Transverse colon (tissue), 4 donors: ENCODE results near the gene DENND1B. TPM values are rescaled to one million over a fixed set of nuclear protein-coding genes. Genes with fewer than 3 reads are reported as not detected.

ENCODE experiments used
- DNase-seq: peaks from one replicate; pipeline ENCODE4 v3.0.0-alpha.2; 2019
- H3K27ac ChIP-seq, 4 donors: fragments of 200-600 bp; sonication (generic); 2 replicates each; pipeline ENCODE4 v1.5.1; 2016 to 2018; ENCODE audit warnings: inconsistent platforms in 4 of 4
- H3K27me3 ChIP-seq: fragments of 200-600 bp; sonication (generic); 2 replicates; pipeline ENCODE4 v1.5.1; 2017; ENCODE audit warnings: inconsistent platforms
- H3K36me3 ChIP-seq, 4 donors: fragments of 200-600 bp; sonication (generic); 2 replicates each; pipeline ENCODE4 v1.5.1; 2017 to 2019; ENCODE audit warnings: inconsistent platforms in 4 of 4
- H3K4me1 ChIP-seq, 4 donors: fragments of 200-600 bp; sonication (generic); 2 replicates each; pipeline ENCODE4 v1.5.1; 2017 to 2020; ENCODE audit warnings: inconsistent platforms in 4 of 4
- H3K4me3 ChIP-seq, 4 donors: fragments of 200-600 bp; sonication (generic); 1 replicate in 1 of 4; 2 replicates in 3 of 4; pipeline versions ENCODE4 v1.5.1 to v1.6.1; 2017 to 2019; ENCODE audit warnings: inconsistent platforms in 4 of 4
- H3K9me3 ChIP-seq, 2 donors: fragments of 200-600 bp; sonication (generic); 2 replicates each; pipeline ENCODE4 v1.5.1; 2017 to 2019; ENCODE audit warnings: inconsistent platforms in 2 of 2
- CTCF ChIP-seq, 5 experiments: fragments of 200-600 bp in 3 of 5; fragments of 450-650 bp in 2 of 5; sonication (generic) in 3 of 5; IDR thresholded peaks; 1 replicate in 2 of 5; 2 replicates in 3 of 5; pipeline ENCODE4 v1.5.1; 2016 to 2017; ENCODE audit warnings: antibody characterized with exemption in 5 of 5, inconsistent platforms in 3 of 5, mild to moderate bottlenecking in 2 of 5, moderate library complexity in 1 of 5
- EP300 ChIP-seq: sonication (generic); formaldehyde crosslinking; IDR thresholded peaks from one replicate; pipeline ENCODE4 v1.6.1; 2017; ENCODE audit warnings: antibody characterized with exemption, low read depth
- POLR2A ChIP-seq: fragments of 450-650 bp; IDR thresholded peaks from one replicate; pipeline ENCODE4 v1.6.1; 2016; ENCODE audit warnings: antibody characterized with exemption, mild to moderate bottlenecking, moderate library complexity
- POLR2AphosphoS5 ChIP-seq, 3 donors: sonication (generic); formaldehyde crosslinking; IDR thresholded peaks; one replicate each; pipeline ENCODE4 v1.6.1; 2016; ENCODE audit warnings: antibody characterized with exemption in 3 of 3
- WGBS, 2 donors: methylation state at CpG; one replicate each; pipeline ENCODE4 v1.1.5; 2018; ENCODE audit warnings: low coverage in 1 of 2; 5-methylcytosine and 5-hydroxymethylcytosine counted together
- in situ Hi-C, 4 donors: fragments of 200-750 bp; cut with MboI; loops; one replicate each; pipeline versions ENCODE4 v1.15.0 to v1.15.1; 2017; ENCODE audit warnings: low sequenced_read_pairs in 3 of 4, low pct_ligation_motif_present in 1 of 4, low pct_unique_long_range_greater_than_20kb in 1 of 4
- intact Hi-C: fragments of 100-400 bp; cut with DNase I; formaldehyde crosslinking; loops from one replicate; pipeline ENCODE4 v1.15.1; 2023; ENCODE audit warnings: low total_unique reads
- total RNA-seq, 4 donors: library from RNA; depleted of rRNA; stranded (reverse); fragments of >200 nt; gene quantifications; one replicate each; pipeline ENCODE4 v1.1.0, GENCODE V29; 2016

Gene DENND1B
- total RNA-seq, 4 donors from 2014 or later: 21.9 to 59.9 (median 42.3) TPM

GRCh38 chr1:197737916-197738315 lies 37.4 kb downstream of the DENND1B start:
- no peak for DNase-seq
- TF ChIP-seq CTCF (IDR thresholded peaks at IDR 0.05): no peak
- TF ChIP-seq POLR2A: no peak
- no peak for TF ChIP-seq POLR2AphosphoS5 (IDR thresholded peaks at IDR 0.05)
- no peak for TF ChIP-seq EP300

GRCh38 chr1:197736685-197737084 lies 38.6 kb downstream of the DENND1B start:
- in situ Hi-C loops: no loop called here
- WGBS, 2 donors: 43 to 64% methylated on average over 1 of the region's 1 CpG

More at GRCh38 chr1:197737916-197738315, 37.4 kb downstream of the DENND1B start:
- intact Hi-C loops: no loop called here
- Histone ChIP-seq H3K4me1 (peaks cover 0 to 24% (median 9%) of the 10 kb centered on the region in 4 donors), H3K4me3 (no peak overlapping the region), H3K9me3 (no peaks in the 10 kb centered on the region), H3K27me3 (no peaks in the 10 kb centered on the region), H3K36me3 (no peaks in the 10 kb centered on the region), H3K27ac (no peak overlapping the region)
- 50 to 54% methylated on average over 1 of the region's 1 CpG for WGBS, 2 donors
- in situ Hi-C loops: no loop called here

GRCh38 chr1:197735461-197735860 lies 39.8 kb downstream of the DENND1B start:
- intact Hi-C loops (no loop called here), in situ Hi-C loops (no loop called here)
- WGBS, 2 donors: 97 to 98% methylated on average over 6 to 16 of the region's 16 CpGs
- no peak for TF ChIP-seq POLR2AphosphoS5 (IDR thresholded peaks at IDR 0.05)
- no peak for TF ChIP-seq POLR2A
- TF ChIP-seq CTCF (IDR thresholded peaks at IDR 0.05): no peak
- TF ChIP-seq EP300: no peak
- Histone ChIP-seq H3K27me3 (no peaks in the 10 kb centered on the region), H3K4me3 (no peak overlapping the region), H3K4me1 (peaks cover 0 to 16% (median 7%) of the 10 kb centered on the region in 4 donors), H3K27ac (no peak overlapping the region), H3K9me3 (no peaks in the 10 kb centered on the region), H3K36me3 (no peaks in the 10 kb centered on the region)
- no peak for DNase-seq

More at GRCh38 chr1:197736685-197737084, 38.6 kb downstream of the DENND1B start:
- peaks cover 0 to 24% (median 7%) of the 10 kb centered on the region in 4 donors for H3K4me1 ChIP-seq
- no peaks in the 10 kb centered on the region for H3K27me3 ChIP-seq
- TF ChIP-seq POLR2A (no peak), CTCF (IDR thresholded peaks at IDR 0.05) (no peak), EP300 (no peak)
- no peaks in the 10 kb centered on the region for H3K36me3 ChIP-seq
- no peak overlapping the region for H3K4me3 ChIP-seq
- intact Hi-C loops: no loop called here
- no peak for DNase-seq
- H3K27ac ChIP-seq: no peak overlapping the region
- H3K9me3 ChIP-seq: no peaks in the 10 kb centered on the region

- peaks cover 0 to under 1% (median 0%) of the 10 kb centered on the region in 4 donors for H3K4me1 ChIP-seq
- H3K9me3 ChIP-seq: no peaks in the 10 kb centered on the region
- DNase-seq: no peak
- TF ChIP-seq EP300 (no peak), POLR2AphosphoS5 (IDR thresholded peaks at IDR 0.05) (no peak), POLR2A (no peak), CTCF (IDR thresholded peaks at IDR 0.05) (no peak)
- 81 to 85% methylated on average over 4 to 5 of the region's 5 CpGs for WGBS, 2 donors
- no peaks in the 10 kb centered on the region for H3K36me3 ChIP-seq
- intact Hi-C loops (no loop called here), in situ Hi-C loops (no loop called here)
- no peak overlapping the region for H3K27ac ChIP-seq
- no peaks in the 10 kb centered on the region for H3K27me3 ChIP-seq
- no peak overlapping the region for H3K4me3 ChIP-seq
These were observed 42.0 kb downstream of the DENND1B start for GRCh38 chr1:197733324-197733723.
